ENCODE data around the gene AIRE.
"Not testable (repeated sequence)": the region's sequence is repeated elsewhere in the genome, so short reads cannot be mapped to it uniquely, and the experiment has no call there.

AIRE gene

DNA sequence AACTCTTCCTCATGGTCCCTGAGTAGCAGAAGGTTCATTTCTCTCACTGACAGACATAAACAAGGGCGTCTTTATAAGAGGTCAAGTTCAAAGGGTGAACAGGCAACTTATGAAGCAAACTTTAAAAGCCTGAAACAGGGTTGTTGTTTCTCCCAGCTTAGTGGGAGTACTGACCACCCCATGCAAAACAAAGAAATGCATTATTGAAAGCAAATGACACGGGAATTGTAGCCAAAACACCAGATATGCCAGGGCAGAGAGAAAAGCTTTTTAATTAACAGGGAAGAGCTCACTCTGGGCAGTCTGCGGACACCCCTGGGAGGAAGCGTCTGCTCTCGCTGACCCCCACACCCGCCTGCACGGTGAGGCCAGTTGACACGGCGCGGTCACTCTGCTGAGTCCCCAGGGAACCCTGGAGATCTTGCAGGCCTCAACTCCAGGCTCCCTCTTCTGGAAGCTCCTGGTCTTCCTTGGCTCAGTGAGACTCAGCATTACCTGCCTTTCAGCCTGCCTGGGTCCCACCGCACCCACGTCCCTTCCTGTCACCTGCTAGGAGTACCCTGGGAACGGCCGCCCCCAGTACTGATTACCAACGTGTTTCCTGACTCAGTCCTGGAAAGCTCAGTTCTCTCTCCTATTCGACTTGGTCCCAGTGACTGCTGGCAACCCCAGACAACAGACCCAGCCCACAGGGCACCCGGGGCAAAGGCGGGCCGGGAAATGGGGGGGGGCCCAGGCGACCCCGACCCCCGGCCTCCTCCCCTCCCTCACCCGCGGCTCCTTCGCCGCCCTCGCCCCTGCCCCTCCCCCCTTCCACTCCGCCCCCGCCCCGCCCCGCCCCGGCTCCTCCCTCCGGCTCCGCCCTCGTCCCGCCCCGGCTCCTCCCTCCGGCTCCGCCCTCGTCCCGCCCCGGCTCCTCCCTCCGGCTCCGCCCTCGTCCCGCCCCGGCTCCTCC, 52.5 kb downstream of the AIRE start:
- DNase-seq (ENCODE audit: low spot score) = peak; percentile 58

GRCh38 chr21:44338971-44339910, 53.6 kb downstream of the AIRE start, which contains the start of gene CFAP410:
Gene CFAP410 (minus strand): TSS chr21:44339390. CDS start chr21:44339194, 196 bp downstream.
- DNase-seq (ENCODE audit: low spot score) = peak; percentile 98

DNA sequence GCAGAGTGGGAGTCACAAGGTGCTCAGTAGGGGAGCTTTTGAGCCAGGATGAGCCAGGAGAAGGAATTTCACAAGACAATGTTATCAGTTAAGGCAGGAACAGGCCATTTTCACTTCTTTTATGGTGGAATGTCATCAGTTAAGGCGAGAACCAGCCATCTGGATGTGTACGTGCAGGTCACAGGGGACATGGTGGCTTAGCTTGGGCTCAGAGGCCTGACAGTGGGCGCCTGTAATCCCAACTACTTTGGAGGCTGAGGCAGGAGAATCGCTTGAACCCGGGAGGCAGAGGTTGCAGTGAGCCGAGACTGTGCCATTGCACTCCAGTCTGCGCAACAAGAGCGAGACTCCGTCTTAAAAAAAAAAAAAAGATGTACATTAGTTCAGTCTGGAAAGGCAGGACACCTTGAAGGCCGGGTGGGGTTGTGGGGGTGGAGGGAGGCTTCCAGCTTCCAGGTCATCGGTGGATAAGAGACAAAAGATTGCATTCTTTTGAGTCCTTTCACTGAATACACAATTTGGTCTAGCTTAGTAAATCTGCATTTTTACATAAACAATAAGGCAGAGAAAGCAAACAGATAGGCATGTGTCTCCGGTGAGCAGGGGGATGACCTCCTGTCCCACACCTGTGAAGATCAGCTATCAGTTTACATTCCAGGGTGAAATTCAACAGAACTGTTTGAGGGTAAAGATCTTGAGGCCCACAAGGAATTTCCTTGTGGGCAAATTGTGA, 56.2 kb downstream of the AIRE start:
- not testable (repeated sequence) for DNase-seq (ENCODE audit: low spot score)

- DNase-seq (ENCODE audit: low spot score) = not testable (repeated sequence)
Measured at GRCh38 chr21:44342981-44343380, 57.3 kb downstream of the AIRE start.

DNA sequence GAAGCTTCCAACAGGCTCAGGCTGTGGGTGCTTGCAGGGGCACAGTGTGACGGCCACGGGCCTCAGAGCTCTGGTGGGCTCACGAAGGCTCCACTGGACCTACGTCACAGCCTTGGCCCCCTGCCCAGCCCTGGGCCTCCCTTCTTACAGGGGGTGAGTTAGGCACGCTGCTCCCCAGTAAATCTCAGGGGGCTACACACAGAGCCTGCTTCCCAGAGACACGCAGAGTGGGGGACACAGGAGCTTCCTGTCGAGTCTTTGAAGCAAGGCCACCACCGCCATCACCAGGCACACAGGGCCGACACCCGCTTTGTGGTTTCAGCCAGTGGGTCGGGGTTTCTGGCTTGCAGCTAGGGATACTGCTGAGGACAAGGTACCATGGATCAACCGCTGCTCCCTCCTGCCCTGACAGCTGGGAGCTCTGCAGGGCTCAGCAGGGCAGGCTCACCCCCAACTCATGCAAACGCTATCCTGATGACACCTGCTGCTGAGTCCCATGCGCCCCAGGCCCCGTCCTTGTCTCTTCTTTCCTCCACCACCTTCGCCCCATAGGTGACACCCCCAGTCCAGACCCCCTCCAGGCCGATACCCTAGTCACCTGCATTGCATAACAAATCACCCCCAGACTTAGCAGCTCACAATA, 59.0 kb downstream of the AIRE start:
- DNase-seq (ENCODE audit: low spot score) = no peak

- DNase-seq (ENCODE audit: low spot score) = no peak
Measured at GRCh38 chr21:44345495-44345894, 59.8 kb downstream of the AIRE start.

DNA sequence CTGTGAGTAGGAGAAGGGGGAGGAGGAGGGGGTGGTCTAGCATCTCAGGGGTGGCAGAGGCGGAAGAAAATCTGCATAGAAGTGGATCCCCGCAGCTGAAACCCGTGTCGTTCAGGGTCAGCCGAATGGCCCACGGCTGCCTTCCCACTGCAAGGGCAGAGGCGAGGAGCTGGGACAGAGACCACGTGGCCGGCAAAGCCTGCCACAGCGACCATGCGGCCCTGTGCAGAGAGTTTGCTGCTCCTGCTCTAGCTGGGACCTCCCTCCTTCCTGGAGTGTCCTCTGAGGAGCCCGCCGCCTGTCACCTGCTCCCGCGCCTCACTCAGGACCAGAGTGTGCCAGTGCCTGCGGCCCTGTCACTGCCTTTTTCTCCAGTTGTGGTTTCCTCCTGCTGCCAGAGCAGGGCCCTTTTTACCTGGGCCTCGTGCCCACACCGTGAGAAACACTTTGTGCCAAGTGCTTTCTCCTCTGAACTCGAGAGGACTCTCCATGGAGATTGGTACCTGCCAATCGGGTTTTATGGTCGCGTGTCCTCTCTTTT, 62.3 kb downstream of the AIRE start:
- no peak for DNase-seq (ENCODE audit: low spot score)

Measured in AG08395 (cell line).